Globus pallidus (tissue), 1 donor: ENCODE results near the gene PADI6.

Experiments used
- DNase-seq: peaks from one replicate; pipeline ENCODE4 v3.0.0-alpha.2; 2015; ENCODE audit warnings: low spot score

Gene PADI6

GRCh38 chr1:17356387-17357026 is 15.5 kb upstream of the PADI6 start:
- no peak for DNase-seq

DNA sequence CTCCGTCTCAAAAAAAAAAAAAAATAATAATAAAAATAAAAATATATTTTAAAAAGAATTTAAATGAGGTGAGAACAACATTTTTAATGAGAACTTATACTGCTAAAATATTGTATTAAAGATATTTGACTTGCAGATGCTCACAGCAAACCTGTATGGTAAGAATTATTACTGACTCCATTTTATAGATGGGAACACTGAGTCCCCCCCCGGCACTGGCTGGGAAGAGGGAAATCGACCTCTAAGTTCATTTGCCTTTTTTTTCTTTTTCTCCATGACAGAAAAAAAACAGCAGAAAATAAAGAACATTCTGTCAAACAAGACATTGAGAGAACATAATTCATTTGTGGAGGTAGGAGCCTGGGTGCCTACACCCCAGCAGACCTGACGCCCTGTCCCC is 13.4 kb upstream of the PADI6 start:
- DNase-seq: no peak

DNA sequence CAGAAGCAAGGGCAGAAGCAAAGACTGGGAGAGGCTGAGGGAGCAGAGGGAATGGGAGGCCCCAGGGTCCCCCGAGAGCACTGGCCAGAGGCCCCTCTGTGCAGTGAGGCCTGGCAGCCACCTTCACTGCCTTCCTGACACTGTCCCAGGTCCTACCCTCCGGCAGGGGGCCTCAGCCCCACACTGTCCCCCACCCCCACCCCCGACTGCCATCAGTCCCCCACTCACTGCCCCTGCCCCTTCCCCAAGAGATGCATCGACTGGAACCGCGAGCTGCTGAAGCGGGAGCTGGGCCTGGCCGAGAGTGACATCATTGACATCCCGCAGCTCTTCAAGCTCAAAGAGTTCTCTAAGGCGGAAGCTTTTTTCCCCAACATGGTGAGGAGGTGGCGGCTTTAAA is 13.0 kb upstream of the PADI6 start:
- DNase-seq: no peak

GRCh38 chr1:17359808-17360207 is 12.2 kb upstream of the PADI6 start:
- no peak for DNase-seq

DNA sequence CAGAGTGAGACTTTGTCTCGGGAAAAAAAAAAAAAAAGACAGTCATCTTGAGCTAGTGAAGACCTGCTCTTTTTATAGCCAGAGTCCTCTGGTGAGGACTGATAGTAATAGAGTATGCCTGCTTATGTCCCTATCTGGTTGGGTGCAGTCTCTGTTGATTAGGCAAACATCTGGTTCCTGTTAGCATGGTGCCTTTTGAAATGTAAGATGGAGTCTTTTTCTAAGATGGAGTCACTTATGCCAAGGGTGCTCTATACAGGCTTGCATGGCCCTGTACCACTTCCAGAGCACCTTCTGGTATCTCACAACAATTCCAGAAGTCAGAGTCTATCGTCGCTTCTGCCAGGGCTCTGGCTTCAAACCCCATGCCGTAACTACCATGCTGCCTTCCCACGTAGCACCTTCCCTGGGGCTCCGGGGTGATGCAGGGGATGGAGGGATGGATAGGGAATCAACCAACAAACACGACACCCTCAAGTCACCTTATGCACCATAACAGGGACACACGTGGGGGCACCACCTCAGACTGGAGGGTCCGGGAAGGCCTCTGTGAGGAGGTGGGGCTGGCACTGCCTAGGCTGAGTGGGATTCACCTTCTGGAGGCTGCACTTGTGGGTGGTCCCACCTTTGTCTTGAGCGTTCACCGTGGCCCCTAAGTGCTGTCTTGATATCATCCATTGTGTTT is 11.6 kb upstream of the PADI6 start:
- no peak for DNase-seq

- DNase-seq: no peak
Measured at GRCh38 chr1:17361687-17362086, 10.3 kb upstream of the PADI6 start.

GRCh38 chr1:17363351-17363750 is 8.6 kb upstream of the PADI6 start:
- no peak for DNase-seq

- no peak for DNase-seq
Measured at GRCh38 chr1:17363771-17364170, 8.2 kb upstream of the PADI6 start.

GRCh38 chr1:17365293-17365692 is 6.7 kb upstream of the PADI6 start:
- no peak for DNase-seq

GRCh38 chr1:17369466-17369865 is 2.5 kb upstream of the PADI6 start:
- DNase-seq: no peak

DNA sequence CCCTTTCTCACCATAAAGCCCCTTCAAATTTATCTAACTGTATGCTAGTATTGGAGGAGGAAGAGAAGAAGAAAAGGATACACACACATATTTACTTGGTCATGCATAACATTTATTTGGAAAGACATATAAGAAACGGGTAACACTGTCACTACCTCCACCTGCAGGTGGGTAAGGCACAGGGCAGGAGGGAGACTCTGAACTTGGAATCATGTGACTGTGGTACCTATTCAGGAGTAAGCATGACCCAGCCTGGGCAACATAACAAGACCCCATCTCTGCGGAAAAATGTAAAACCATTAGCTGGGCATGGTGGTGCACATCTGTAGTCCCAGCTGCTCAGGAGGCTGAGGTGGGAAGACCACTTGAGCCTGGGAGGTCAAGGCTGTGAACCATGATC is 1.4 kb upstream of the PADI6 start:
- no peak for DNase-seq

DNA sequence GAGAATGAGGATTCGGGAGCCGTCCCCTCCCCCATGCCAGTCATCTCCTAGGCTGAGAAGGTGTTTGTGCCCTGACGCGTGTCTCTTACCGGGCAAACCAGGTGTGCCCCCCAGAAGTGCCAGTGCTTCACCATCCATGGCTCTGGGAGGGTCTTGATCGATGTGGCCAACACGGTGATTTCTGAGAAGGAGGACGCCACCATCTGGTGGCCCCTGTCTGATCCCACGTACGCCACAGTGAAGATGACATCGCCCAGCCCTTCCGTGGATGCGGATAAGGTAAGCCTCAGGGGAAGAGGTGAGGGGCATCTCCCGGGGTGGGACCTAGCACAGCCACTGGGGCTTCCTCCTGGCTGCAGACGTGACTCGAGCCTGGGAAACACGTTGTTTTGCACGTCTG is 959 bp downstream of the PADI6 start:
- no peak for DNase-seq

- DNase-seq: no peak
Measured at GRCh38 chr1:17375651-17376050, 3.7 kb downstream of the PADI6 start.

DNA sequence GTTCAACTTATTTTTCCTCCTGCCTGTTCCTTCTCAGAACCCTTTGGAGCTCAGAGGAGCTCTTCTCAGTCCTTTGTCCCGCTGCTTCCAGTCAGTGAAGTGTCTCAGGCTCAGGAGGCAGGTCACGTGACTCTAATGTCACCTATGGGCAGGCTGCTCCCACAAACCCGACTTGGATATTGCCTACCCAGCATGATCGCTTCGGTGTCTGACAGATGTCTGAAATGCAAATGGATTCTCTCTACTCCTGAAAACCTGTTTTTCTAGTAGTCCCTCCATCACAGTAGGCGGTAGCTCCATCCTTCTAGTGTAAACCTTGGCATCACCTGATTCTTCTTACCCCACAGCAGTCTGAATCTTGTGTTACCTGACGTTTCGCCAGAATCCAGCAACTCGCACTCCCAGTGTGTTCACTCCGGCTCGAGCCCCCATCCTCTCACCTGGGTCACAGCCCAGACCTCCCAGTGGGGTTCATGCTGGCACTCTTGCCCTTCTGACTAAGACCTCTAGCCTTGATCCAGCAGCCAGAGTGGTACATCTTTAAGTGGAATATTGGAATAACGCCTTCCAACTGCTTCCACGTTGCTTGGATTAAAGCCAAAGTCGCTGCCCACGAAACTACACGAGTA is 5.4 kb downstream of the PADI6 start:
- DNase-seq: no peak

GRCh38 chr1:17381161-17381560 is 9.2 kb downstream of the PADI6 start:
- DNase-seq: no peak

DNA sequence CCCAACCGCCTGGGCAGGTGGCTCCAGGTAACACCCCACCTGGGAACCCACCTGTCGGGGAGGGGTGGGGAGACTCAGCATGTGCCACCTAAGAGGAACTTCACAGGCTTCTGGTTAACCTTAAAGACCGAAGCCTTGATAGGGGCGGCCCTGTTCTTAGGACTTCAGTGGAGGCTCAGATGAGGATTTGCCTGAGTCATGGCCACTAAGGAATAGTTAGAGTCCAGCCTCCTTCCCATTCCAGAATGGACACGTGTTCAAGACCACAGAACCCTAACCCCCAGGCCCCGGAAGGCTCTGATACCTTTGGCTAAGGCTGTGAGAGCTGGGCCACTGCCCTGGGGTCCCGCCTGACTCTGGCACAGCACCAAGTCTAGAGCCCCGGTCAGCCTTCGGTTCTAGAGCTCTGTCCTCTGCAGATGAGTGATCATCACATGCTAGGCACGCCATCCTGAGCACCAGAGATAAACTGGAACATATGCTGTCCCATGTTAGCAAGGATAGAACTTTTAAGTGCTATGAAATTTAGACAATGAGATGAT is 20.3 kb downstream of the PADI6 start:
- no peak for DNase-seq

DNA sequence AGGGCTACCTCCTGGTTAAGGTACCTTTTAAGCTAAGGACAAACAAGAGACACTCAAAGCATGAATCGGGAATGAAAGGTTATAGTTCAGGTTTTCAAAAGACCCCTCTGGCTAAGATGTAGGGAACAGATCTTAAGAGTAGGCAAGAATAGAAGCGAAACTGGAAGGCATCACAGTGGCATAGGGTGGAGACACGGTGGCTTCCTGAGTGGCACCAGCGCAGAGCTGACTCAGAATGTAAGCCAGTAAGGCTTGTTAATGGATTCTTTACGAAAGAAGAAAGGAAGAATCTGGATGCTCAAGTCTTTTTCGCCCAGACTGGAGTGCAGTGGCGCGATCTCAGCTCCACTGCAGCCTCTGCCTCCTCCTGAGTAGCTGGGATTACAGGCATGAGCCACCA is 21.2 kb downstream of the PADI6 start:
- DNase-seq: no peak

DNA sequence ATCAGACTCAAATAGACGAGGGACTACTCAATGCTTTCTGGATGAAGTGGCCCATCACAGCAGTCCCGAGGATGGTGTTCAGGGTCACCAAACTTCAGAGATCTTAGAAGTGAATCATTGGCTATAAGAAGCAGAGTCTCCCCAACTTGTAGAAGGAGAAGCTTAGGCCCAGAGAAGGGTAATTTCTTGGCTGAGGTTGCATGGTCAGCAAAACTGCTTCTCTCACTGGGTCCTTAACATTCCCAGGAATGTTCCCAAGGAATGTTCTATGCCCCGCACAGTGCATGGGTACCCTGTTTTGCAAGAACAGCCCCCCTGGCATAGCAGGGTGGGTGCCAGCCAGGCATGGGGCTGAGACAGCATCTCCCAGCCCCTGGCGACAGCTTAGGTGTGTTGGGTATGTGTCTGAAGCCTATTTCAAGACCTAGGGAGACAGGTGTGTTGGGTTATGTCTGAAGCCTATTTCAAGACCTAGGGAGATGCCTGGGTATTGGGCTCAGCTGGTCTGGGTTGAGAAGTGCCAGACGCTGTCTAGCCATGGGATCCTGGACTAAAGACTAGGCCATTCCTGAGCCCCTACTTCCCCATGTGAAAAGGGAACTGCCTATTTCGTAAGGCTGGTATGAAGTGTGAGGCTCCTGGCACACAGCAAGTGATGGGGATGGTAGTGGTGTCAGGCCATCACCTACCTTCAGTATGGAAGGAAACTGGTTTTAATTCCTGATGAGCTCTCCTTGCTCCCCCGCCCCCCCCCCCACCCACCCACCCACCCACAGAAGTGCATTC is 26.1 kb downstream of the PADI6 start:
- DNase-seq: no peak

- no peak for DNase-seq
Measured at GRCh38 chr1:17400725-17401341, 28.8 kb downstream of the PADI6 start.

GRCh38 chr1:17401841-17402240 is 29.8 kb downstream of the PADI6 start:
- no peak for DNase-seq

DNA sequence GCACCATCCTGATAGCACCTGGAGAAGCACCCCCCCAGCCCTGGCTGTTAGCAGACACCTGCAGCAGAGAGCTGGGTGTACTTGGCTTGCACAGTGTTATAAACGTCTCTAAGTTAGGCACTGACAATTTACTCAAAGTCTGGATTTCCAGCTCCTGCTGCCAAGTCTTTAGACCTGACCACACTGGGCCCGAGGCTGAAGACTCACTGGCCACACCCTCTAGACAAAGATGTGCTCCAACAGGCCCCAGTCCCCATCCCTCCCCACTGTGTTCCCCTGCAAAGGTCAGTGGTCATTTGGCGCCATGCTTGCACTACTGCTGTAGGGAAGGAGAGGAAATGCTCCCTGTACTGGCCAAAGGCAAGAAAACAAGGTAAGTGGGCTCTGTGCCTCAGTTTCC is 31.1 kb downstream of the PADI6 start:
- DNase-seq: no peak

- no peak for DNase-seq
Measured at GRCh38 chr1:17404034-17404684, 32.2 kb downstream of the PADI6 start.
